Endothelial cell (in vitro differentiated cells): ENCODE measurements around the gene SLC22A23. TPM values are rescaled to one million over a fixed set of nuclear protein-coding genes. Genes with fewer than 3 reads are reported as not detected.

Source experiments
- DNase-seq: peaks from one replicate; pipeline ENCODE4 v3.0.0; 2021; ENCODE audit warnings: low spot score
- H3K27ac Mint-ChIP-seq: one replicate; pipeline ENCODE4 v1.8.0; 2021; ENCODE audit warnings: mixed read lengths, inconsistent platforms; ENCODE audit not compliant: unreplicated experiment
- H3K27me3 Mint-ChIP-seq: one replicate; pipeline ENCODE4 v1.8.0; 2021; ENCODE audit warnings: mild to moderate bottlenecking, moderate library complexity, mixed read lengths, inconsistent platforms; ENCODE audit not compliant: unreplicated experiment
- H3K36me3 Mint-ChIP-seq: one replicate; pipeline ENCODE4 v1.8.0; 2021; ENCODE audit warnings: mild to moderate bottlenecking, low read depth, mixed read lengths, inconsistent platforms; ENCODE audit not compliant: unreplicated experiment
- H3K4me1 Mint-ChIP-seq: one replicate; pipeline ENCODE4 v1.8.0; 2021; ENCODE audit warnings: mild to moderate bottlenecking, mixed read lengths, inconsistent platforms; ENCODE audit not compliant: unreplicated experiment
- H3K4me3 Mint-ChIP-seq: one replicate; pipeline ENCODE4 v1.8.0; 2021; ENCODE audit warnings: mild to moderate bottlenecking, mixed read lengths, inconsistent platforms; ENCODE audit not compliant: unreplicated experiment
- H3K9me3 Mint-ChIP-seq: one replicate; pipeline ENCODE4 v1.8.0; 2021; ENCODE audit warnings: mixed read lengths, inconsistent platforms; ENCODE audit not compliant: unreplicated experiment
- CTCF ChIP-seq: fragments of 200-600 bp; sonication (generic); IDR thresholded peaks from one replicate; pipeline ENCODE4 v1.5.0; 2021; ENCODE audit warnings: antibody characterized with exemption; ENCODE audit not compliant: unreplicated experiment
- total RNA-seq: library from RNA; stranded (reverse); fragmentation: NEBNext Ultra II Directional; extraction: Animal tissue kit (Norgen Biotek cat#: 25700); gene quantifications from one replicate; pipeline ENCODE4 v1.2.1, GENCODE V29; 2021; ENCODE audit not compliant: unreplicated experiment

SLC22A23 gene
- total RNA-seq, 1 donor from 2014 or later: 72.7 TPM

- Mint-ChIP-seq H3K36me3 (peaks cover 15% of the 10 kb centered on the region), H3K27me3 (peaks cover 11% of the 10 kb centered on the region), H3K9me3 (no peaks in the 10 kb centered on the region), H3K4me3 (no peak overlapping the region), H3K27ac (no peak overlapping the region), H3K4me1 (peaks cover 13% of the 10 kb centered on the region)
- DNase-seq: no peak
- TF ChIP-seq CTCF: no peak
These were observed 178.2 kb downstream of the SLC22A23 start for GRCh38 chr6:3278691-3279090.

GRCh38 chr6:3277851-3278416 is 178.9 kb downstream of the SLC22A23 start:
- Mint-ChIP-seq H3K27ac (no peak overlapping the region), H3K9me3 (no peaks in the 10 kb centered on the region), H3K4me3 (no peak overlapping the region), H3K27me3 (peaks cover 8% of the 10 kb centered on the region), H3K4me1 (peaks cover 13% of the 10 kb centered on the region), H3K36me3 (peaks cover 10% of the 10 kb centered on the region)
- DNase-seq: no peak
- TF ChIP-seq CTCF: no peak

GRCh38 chr6:3277251-3277650 is 179.6 kb downstream of the SLC22A23 start:
- Mint-ChIP-seq H3K4me1 (peaks cover 13% of the 10 kb centered on the region), H3K4me3 (no peak overlapping the region), H3K27me3 (peaks cover 8% of the 10 kb centered on the region), H3K27ac (no peak overlapping the region), H3K9me3 (no peaks in the 10 kb centered on the region), H3K36me3 (peaks cover 10% of the 10 kb centered on the region)
- no peak for DNase-seq
- no peak for TF ChIP-seq CTCF

GRCh38 chr6:3276174-3277167 is 180.4 kb downstream of the SLC22A23 start:
- H3K27ac Mint-ChIP-seq: no peak overlapping the region
- peaks cover 8% of the 10 kb centered on the region for H3K27me3 Mint-ChIP-seq
- H3K4me3 Mint-ChIP-seq: no peak overlapping the region
- peaks cover 18% of the 10 kb centered on the region for H3K36me3 Mint-ChIP-seq
- H3K4me1 Mint-ChIP-seq: peaks cover 5% of the 10 kb centered on the region
- H3K9me3 Mint-ChIP-seq: no peaks in the 10 kb centered on the region
- TF ChIP-seq CTCF: no peak
- DNase-seq: no peak
